ENCODE data around the gene FBXO34.

DNA sequence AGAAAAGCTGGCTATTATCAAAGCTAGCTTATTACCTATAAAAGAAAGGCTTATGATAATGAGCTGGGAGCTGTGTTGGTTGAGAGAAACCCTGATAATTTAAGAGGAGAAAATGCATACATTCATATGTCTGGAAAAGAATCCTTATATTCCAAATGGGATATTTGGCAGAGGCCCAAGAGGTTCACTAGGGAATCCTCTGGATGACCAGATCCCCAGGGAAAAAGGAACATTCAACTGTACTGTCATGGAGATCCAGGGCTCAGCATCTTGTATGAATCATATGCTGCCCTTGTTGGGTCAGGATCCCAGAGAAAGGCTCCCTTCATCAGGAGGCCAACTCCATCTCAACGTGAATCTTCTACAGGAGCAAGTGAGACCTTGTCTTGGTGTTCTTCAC, 16.6 kb upstream of the FBXO34 start:
- no peak for TF ChIP-seq POLR2A (IDR thresholded peaks at IDR 0.05)
- TF ChIP-seq, protein P1, sequence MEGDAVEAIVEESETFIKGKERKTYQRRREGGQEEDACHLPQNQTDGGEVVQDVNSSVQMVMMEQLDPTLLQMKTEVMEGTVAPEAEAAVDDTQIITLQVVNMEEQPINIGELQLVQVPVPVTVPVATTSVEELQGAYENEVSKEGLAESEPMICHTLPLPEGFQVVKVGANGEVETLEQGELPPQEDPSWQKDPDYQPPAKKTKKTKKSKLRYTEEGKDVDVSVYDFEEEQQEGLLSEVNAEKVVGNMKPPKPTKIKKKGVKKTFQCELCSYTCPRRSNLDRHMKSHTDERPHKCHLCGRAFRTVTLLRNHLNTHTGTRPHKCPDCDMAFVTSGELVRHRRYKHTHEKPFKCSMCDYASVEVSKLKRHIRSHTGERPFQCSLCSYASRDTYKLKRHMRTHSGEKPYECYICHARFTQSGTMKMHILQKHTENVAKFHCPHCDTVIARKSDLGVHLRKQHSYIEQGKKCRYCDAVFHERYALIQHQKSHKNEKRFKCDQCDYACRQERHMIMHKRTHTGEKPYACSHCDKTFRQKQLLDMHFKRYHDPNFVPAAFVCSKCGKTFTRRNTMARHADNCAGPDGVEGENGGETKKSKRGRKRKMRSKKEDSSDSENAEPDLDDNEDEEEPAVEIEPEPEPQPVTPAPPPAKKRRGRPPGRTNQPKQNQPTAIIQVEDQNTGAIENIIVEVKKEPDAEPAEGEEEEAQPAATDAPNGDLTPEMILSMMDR (IDR thresholded peaks at IDR 0.05) = no peak

Measured in adrenal gland (tissue), 5 donors.